Mesendoderm (in vitro differentiated cells): ENCODE measurements around the gene TBC1D22B.
"Not testable (repeated sequence)": the region's sequence is repeated elsewhere in the genome, so short reads cannot be mapped to it uniquely, and the experiment has no call there.

Source experiments
- DNase-seq: peaks from one replicate; pipeline ENCODE4 v3.0.0; 2013
- H2AK5ac ChIP-seq: 2 replicates; pipeline ENCODE4 v1.6.1; 2013; ENCODE audit warnings: low read length, inconsistent platforms
- H2BK120ac ChIP-seq: 2 replicates; pipeline ENCODE4 v1.6.1; 2013; ENCODE audit warnings: low read depth, mild to moderate bottlenecking, low read length, moderate library complexity, mixed read lengths
- H2BK15ac ChIP-seq: replicated peaks from 2 replicates; pipeline ENCODE4 v1.6.1; 2013; ENCODE audit warnings: low read depth, mild to moderate bottlenecking, moderate library complexity
- H2BK5ac ChIP-seq: 2 replicates; pipeline ENCODE4 v1.6.1; 2013; ENCODE audit warnings: low read length, inconsistent platforms
- H3K18ac ChIP-seq: 2 replicates; pipeline ENCODE4 v1.6.1; 2013; ENCODE audit warnings: mild to moderate bottlenecking, low read length, mixed read lengths
- H3K23ac ChIP-seq: one replicate; pipeline ENCODE4 v1.6.1; 2013; ENCODE audit warnings: low read length
- H3K27ac ChIP-seq: 2 replicates; pipeline ENCODE4 v1.5.1; 2013; ENCODE audit warnings: low read depth, mild to moderate bottlenecking, inconsistent platforms, low read length, moderate library complexity
- H3K27me3 ChIP-seq: 2 replicates; pipeline ENCODE4 v1.6.1; 2013; ENCODE audit warnings: low read length, control low read depth, mild to moderate bottlenecking, inconsistent platforms; ENCODE audit not compliant: insufficient read depth, poor library complexity
- H3K36me3 ChIP-seq: 2 replicates; pipeline ENCODE4 v1.6.1; 2013; ENCODE audit warnings: low read length, inconsistent platforms; ENCODE audit not compliant: control insufficient read depth, insufficient read depth
- H3K4ac ChIP-seq: one replicate; pipeline ENCODE4 v1.6.1; 2013; ENCODE audit warnings: low read depth, mild to moderate bottlenecking, low read length, moderate library complexity
- H3K4me1 ChIP-seq: 2 replicates; pipeline ENCODE4 v1.6.1; 2013; ENCODE audit warnings: low read depth, low read length, inconsistent platforms; ENCODE audit not compliant: control insufficient read depth
- H3K4me2 ChIP-seq: 2 replicates; pipeline ENCODE4 v1.6.1; 2013; ENCODE audit warnings: low read length
- H3K4me3 ChIP-seq: 2 replicates; pipeline ENCODE4 v1.5.1; 2013; ENCODE audit warnings: mild to moderate bottlenecking, low read length
- H3K56ac ChIP-seq: one replicate; pipeline ENCODE4 v1.6.1; 2013; ENCODE audit warnings: low read length
- H3K79me1 ChIP-seq: 2 replicates; pipeline ENCODE4 v1.6.1; 2013; ENCODE audit warnings: low read length, inconsistent platforms
- H3K79me2 ChIP-seq: 2 replicates; pipeline ENCODE4 v1.6.1; 2013; ENCODE audit warnings: mild to moderate bottlenecking, low read length; ENCODE audit not compliant: control insufficient read depth, insufficient read depth
- H3K9ac ChIP-seq: 2 replicates; pipeline ENCODE4 v1.6.1; 2013; ENCODE audit warnings: low read length, inconsistent platforms
- H4K5ac ChIP-seq: one replicate; pipeline ENCODE4 v1.6.1; 2013; ENCODE audit warnings: low read length
- H4K8ac ChIP-seq: one replicate; pipeline ENCODE4 v1.6.1; 2013; ENCODE audit warnings: low read depth, mild to moderate bottlenecking, control low read depth, low read length, moderate library complexity
- WGBS: extraction: QIAGEN DNeasy Blood & Tissue Kit; methylation state at CpG from one replicate; pipeline ENCODE4 v1.1.7; 2013; ENCODE audit warnings: low lambda C conversion rate, missing lambda C conversion rate; ENCODE audit not compliant: insufficient coverage; ENCODE audit errors: extremely low coverage; 5-methylcytosine and 5-hydroxymethylcytosine counted together

Gene TBC1D22B

DNA sequence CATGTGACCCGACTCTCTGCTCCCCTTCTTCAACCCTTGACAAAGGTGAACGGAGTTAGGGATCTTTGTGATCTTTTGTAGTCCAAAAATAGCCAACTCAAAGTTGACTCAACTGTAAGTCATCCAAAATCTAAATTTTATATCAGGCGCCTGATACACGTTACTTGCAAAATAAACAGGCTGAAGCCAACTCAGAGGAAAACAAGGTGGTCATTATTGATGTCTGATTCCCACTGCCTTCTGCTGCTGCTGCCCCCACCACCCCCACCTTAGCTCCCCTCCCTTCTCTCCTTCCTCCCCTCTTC lies 83.0 kb downstream of the TBC1D22B start:
- DNase-seq, result no peak
- Histone ChIP-seq H3K4me1 (no peaks in the 10 kb centered on the region), H3K4ac (no peak overlapping the region), H3K4me3 (no peak overlapping the region), H3K23ac (no peak overlapping the region), H3K36me3 (no peaks in the 10 kb centered on the region), H4K5ac (no peak overlapping the region), H2AK5ac (no peak overlapping the region), H3K18ac (no peak overlapping the region), H3K9ac (no peak overlapping the region), H3K79me2 (no peaks in the 10 kb centered on the region), H3K4me2 (no peak overlapping the region), H3K27me3 (no peaks in the 10 kb centered on the region), H2BK120ac (no peak overlapping the region), H2BK5ac (no peak overlapping the region), H4K8ac (no peak overlapping the region), H3K79me1 (no peaks in the 10 kb centered on the region), H3K56ac (no peak overlapping the region), H2BK15ac (no peak overlapping the region), H3K27ac (no peak overlapping the region)
- no CpG with 5 or more reads among the region's 4 CpGs for WGBS

DNA sequence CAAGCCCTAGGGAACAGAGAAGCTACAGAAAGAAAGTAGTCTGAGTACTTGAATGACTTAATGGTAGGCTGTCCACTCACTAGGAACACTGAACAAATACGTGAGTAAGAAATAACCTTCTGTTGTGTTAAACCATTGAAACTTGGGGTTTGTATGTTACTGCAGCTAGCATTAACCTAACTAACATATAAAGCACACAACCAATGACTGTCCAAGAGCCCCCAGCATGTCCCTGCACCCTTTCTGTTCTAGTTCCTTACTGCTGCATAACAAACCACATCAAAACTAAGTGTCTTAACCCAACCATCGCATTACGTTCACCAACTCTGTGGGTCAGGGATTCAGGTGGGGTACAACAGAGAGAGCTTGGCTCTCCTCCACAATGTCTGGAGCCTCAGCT lies 85.7 kb downstream of the TBC1D22B start:
- Histone ChIP-seq H3K9ac (no peak overlapping the region), H3K4me1 (no peaks in the 10 kb centered on the region), H3K79me1 (no peaks in the 10 kb centered on the region), H3K79me2 (no peaks in the 10 kb centered on the region), H2BK15ac (no peak overlapping the region), H2BK5ac (no peak overlapping the region), H4K5ac (no peak overlapping the region), H3K4me3 (no peak overlapping the region), H3K4me2 (no peak overlapping the region), H3K4ac (no peak overlapping the region), H3K36me3 (no peaks in the 10 kb centered on the region), H2BK120ac (no peak overlapping the region), H3K56ac (no peak overlapping the region), H3K18ac (no peak overlapping the region), H3K23ac (no peak overlapping the region), H2AK5ac (no peak overlapping the region), H3K27ac (no peak overlapping the region), H3K27me3 (no peaks in the 10 kb centered on the region), H4K8ac (no peak overlapping the region)
- WGBS, result no CpG with 5 or more reads among the region's 3 CpGs
- DNase-seq, result no peak

GRCh38 chr6:37344308-37344707 lies 86.7 kb downstream of the TBC1D22B start:
- H4K5ac ChIP-seq, result no peak overlapping the region
- H3K79me1 ChIP-seq, result no peaks in the 10 kb centered on the region
- no peak for DNase-seq
- no peak overlapping the region for H3K9ac ChIP-seq
- no peak overlapping the region for H2BK120ac ChIP-seq
- no peak overlapping the region for H2BK15ac ChIP-seq
- H3K4me1 ChIP-seq, result no peaks in the 10 kb centered on the region
- no peak overlapping the region for H3K4me3 ChIP-seq
- no peak overlapping the region for H3K4me2 ChIP-seq
- no peak overlapping the region for H3K18ac ChIP-seq
- no peak overlapping the region for H3K23ac ChIP-seq
- H2AK5ac ChIP-seq, result no peak overlapping the region
- H3K36me3 ChIP-seq, result no peaks in the 10 kb centered on the region
- H4K8ac ChIP-seq, result no peak overlapping the region
- no peak overlapping the region for H3K27ac ChIP-seq
- no peak overlapping the region for H2BK5ac ChIP-seq
- H3K56ac ChIP-seq, result no peak overlapping the region
- H3K4ac ChIP-seq, result no peak overlapping the region
- H3K27me3 ChIP-seq, result no peaks in the 10 kb centered on the region
- no CpG with 5 or more reads among the region's 3 CpGs for WGBS
- no peaks in the 10 kb centered on the region for H3K79me2 ChIP-seq

GRCh38 chr6:37345804-37346203 lies 88.2 kb downstream of the TBC1D22B start:
- H4K5ac ChIP-seq, H3K79me1 ChIP-seq, H2AK5ac ChIP-seq, H3K9ac ChIP-seq, H3K79me2 ChIP-seq, H3K36me3 ChIP-seq, H2BK5ac ChIP-seq, H3K56ac ChIP-seq, H3K4ac ChIP-seq, H4K8ac ChIP-seq, H2BK15ac ChIP-seq, H3K4me3 ChIP-seq, H3K4me1 ChIP-seq, H2BK120ac ChIP-seq, H3K23ac ChIP-seq, H3K4me2 ChIP-seq, H3K27me3 ChIP-seq, H3K27ac ChIP-seq, H3K18ac ChIP-seq, DNase-seq: not testable (repeated sequence)
- WGBS, result no CpG with 5 or more reads among the region's 3 CpGs

DNA sequence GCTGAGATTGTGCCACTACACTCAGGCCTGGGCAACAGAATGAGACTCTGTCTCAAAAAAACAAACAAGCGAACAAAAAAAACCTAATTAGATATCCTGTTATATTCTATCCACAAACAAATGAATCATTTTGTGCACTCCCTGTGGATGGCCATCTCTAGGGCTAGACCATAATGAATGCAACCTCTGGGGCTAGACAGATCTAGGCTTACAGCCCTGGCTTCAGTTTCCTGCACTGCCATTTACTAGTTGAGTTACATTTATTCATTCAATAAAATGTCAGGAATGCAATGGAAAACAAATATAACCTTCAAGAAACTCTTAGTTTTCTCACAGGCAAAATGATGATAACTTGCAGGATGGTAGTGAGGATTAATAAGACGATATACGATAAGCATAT lies 89.6 kb downstream of the TBC1D22B start:
- Histone ChIP-seq H3K9ac (no peak overlapping the region), H3K4me1 (no peaks in the 10 kb centered on the region), H3K27me3 (no peaks in the 10 kb centered on the region), H4K5ac (no peak overlapping the region), H3K79me1 (no peaks in the 10 kb centered on the region), H3K23ac (no peak overlapping the region), H3K56ac (no peak overlapping the region), H4K8ac (no peak overlapping the region), H2BK15ac (no peak overlapping the region), H3K4ac (no peak overlapping the region), H3K36me3 (no peaks in the 10 kb centered on the region), H2AK5ac (no peak overlapping the region), H3K79me2 (no peaks in the 10 kb centered on the region), H3K27ac (no peak overlapping the region), H2BK5ac (no peak overlapping the region), H2BK120ac (no peak overlapping the region), H3K18ac (no peak overlapping the region), H3K4me2 (no peak overlapping the region), H3K4me3 (no peak overlapping the region)
- no peak for DNase-seq
- WGBS, result no CpG with 5 or more reads among the region's 3 CpGs

GRCh38 chr6:37347670-37348111 lies 90.1 kb downstream of the TBC1D22B start:
- Histone ChIP-seq H3K27me3 (no peaks in the 10 kb centered on the region), H3K79me1 (no peaks in the 10 kb centered on the region), H3K56ac (no peak overlapping the region), H2BK120ac (no peak overlapping the region), H4K8ac (no peak overlapping the region), H3K4ac (no peak overlapping the region), H2BK5ac (no peak overlapping the region), H3K18ac (no peak overlapping the region), H3K4me1 (no peaks in the 10 kb centered on the region), H3K4me2 (no peak overlapping the region), H3K9ac (no peak overlapping the region), H3K27ac (no peak overlapping the region), H3K36me3 (no peaks in the 10 kb centered on the region), H3K23ac (no peak overlapping the region), H3K4me3 (no peak overlapping the region), H3K79me2 (no peaks in the 10 kb centered on the region), H2AK5ac (no peak overlapping the region), H4K5ac (no peak overlapping the region), H2BK15ac (no peak overlapping the region)
- DNase-seq, result no peak
- no CpG with 5 or more reads among the region's 4 CpGs for WGBS
